HUES6 (cell line): ENCODE measurements around the gene NAPA.

Experiments
- H3K27ac ChIP-seq: 2 replicates; pipeline ENCODE4 v1.7.0; 2013; ENCODE audit warnings: low read depth, mild to moderate bottlenecking, low read length, inconsistent platforms
- H3K27me3 ChIP-seq: 2 replicates; pipeline ENCODE4 v1.6.1; 2013; ENCODE audit warnings: low read length; ENCODE audit not compliant: control insufficient read depth, insufficient read depth
- H3K36me3 ChIP-seq: 2 replicates; pipeline ENCODE4 v1.6.1; 2013; ENCODE audit warnings: low read length; ENCODE audit not compliant: control insufficient read depth, insufficient read depth
- H3K4me1 ChIP-seq: 2 replicates; pipeline ENCODE4 v1.6.1; 2013; ENCODE audit warnings: low read length; ENCODE audit not compliant: control insufficient read depth, insufficient read depth
- H3K4me3 ChIP-seq: 2 replicates; pipeline ENCODE4 v1.5.1; 2013; ENCODE audit warnings: low read depth, low read length
- H3K9ac ChIP-seq: one replicate; pipeline ENCODE4 v1.6.1; 2013; ENCODE audit warnings: mild to moderate bottlenecking, low read length
- H3K9me3 ChIP-seq: 2 replicates; pipeline ENCODE4 v1.6.1; 2013; ENCODE audit warnings: low read depth, low read length; ENCODE audit not compliant: control insufficient read depth, insufficient read depth

The NAPA gene

GRCh38 chr19:47510516-47511127, 4.2 kb downstream of the NAPA start:
- Histone ChIP-seq H3K9ac (no peak overlapping the region), H3K27me3 (no peaks in the 10 kb centered on the region), H3K4me3 (no peak overlapping the region), H3K4me1 (peaks cover 9% of the 10 kb centered on the region; the same call in 1 of the 2 replicates), H3K27ac (no peak overlapping the region), H3K36me3 (0 out of 2 replicates have a peak, but pooled peaks cover 2% of the 10 kb centered on the region), H3K9me3 (no peaks in the 10 kb centered on the region)

- H3K9me3 ChIP-seq, result no peaks in the 10 kb centered on the region
- no peak overlapping the region for H3K9ac ChIP-seq
- H3K27ac ChIP-seq, result no peak overlapping the region
Measured at GRCh38 chr19:47509973-47510372, 4.9 kb downstream of the NAPA start.

GRCh38 chr19:47509170-47509847, 5.6 kb downstream of the NAPA start:
- H3K4me1 ChIP-seq, result peaks cover 9% of the 10 kb centered on the region; the same call in 1 of the 2 replicates
- 0 out of 2 replicates have a peak, but pooled peaks cover 2% of the 10 kb centered on the region for H3K36me3 ChIP-seq
- no peaks in the 10 kb centered on the region for H3K27me3 ChIP-seq
- H3K4me3 ChIP-seq, result no peak overlapping the region
- H3K9ac ChIP-seq, result no peak overlapping the region
- H3K9me3 ChIP-seq, result no peaks in the 10 kb centered on the region
- H3K27ac ChIP-seq, result no peak overlapping the region

More at GRCh38 chr19:47509973-47510372, 4.9 kb downstream of the NAPA start:
- Histone ChIP-seq H3K36me3 (0 out of 2 replicates have a peak, but pooled peaks cover 2% of the 10 kb centered on the region), H3K4me1 (peaks cover 9% of the 10 kb centered on the region; the same call in 1 of the 2 replicates), H3K27me3 (no peaks in the 10 kb centered on the region), H3K4me3 (no peak overlapping the region)

- Histone ChIP-seq H3K36me3 (peaks cover 6% of the 10 kb centered on the region; the same call in 1 of the 2 replicates), H3K4me1 (peaks cover 9% of the 10 kb centered on the region; the same call in 1 of the 2 replicates), H3K27me3 (no peaks in the 10 kb centered on the region), H3K27ac (no peak overlapping the region), H3K4me3 (no peak overlapping the region), H3K9ac (no peak overlapping the region), H3K9me3 (no peaks in the 10 kb centered on the region)
Measured at GRCh38 chr19:47508721-47509120, 6.1 kb downstream of the NAPA start.

GRCh38 chr19:47507924-47508553, 6.8 kb downstream of the NAPA start:
- H3K4me3 ChIP-seq, result no peak overlapping the region
- H3K9ac ChIP-seq, result no peak overlapping the region
- no peaks in the 10 kb centered on the region for H3K27me3 ChIP-seq
- no peaks in the 10 kb centered on the region for H3K9me3 ChIP-seq
- H3K27ac ChIP-seq, result no peak overlapping the region
- peaks cover 13% of the 10 kb centered on the region; the same call in 1 of the 2 replicates for H3K36me3 ChIP-seq
- peaks cover 9% of the 10 kb centered on the region; the same call in 1 of the 2 replicates for H3K4me1 ChIP-seq

- Histone ChIP-seq H3K27ac (no peak overlapping the region), H3K36me3 (peaks cover 21% of the 10 kb centered on the region; the same call in 1 of the 2 replicates), H3K4me3 (no peak overlapping the region), H3K4me1 (peaks cover 9% of the 10 kb centered on the region; the same call in 1 of the 2 replicates), H3K27me3 (no peaks in the 10 kb centered on the region), H3K9me3 (no peaks in the 10 kb centered on the region), H3K9ac (no peak overlapping the region)
Measured at GRCh38 chr19:47507012-47507411, 7.9 kb downstream of the NAPA start.

- H3K4me3 ChIP-seq, result no peak overlapping the region
- no peaks in the 10 kb centered on the region for H3K27me3 ChIP-seq
- no peak overlapping the region for H3K27ac ChIP-seq
- H3K9ac ChIP-seq, result no peak overlapping the region
- peaks cover 9% of the 10 kb centered on the region; the same call in 1 of the 2 replicates for H3K4me1 ChIP-seq
- H3K9me3 ChIP-seq, result no peaks in the 10 kb centered on the region
- H3K36me3 ChIP-seq, result peaks cover 21% of the 10 kb centered on the region
Measured at GRCh38 chr19:47506459-47506858, 8.4 kb downstream of the NAPA start.

- Histone ChIP-seq H3K27ac (no peak overlapping the region), H3K9ac (no peak overlapping the region), H3K36me3 (peaks cover 25% of the 10 kb centered on the region), H3K4me3 (no peak overlapping the region), H3K4me1 (peaks cover 11% of the 10 kb centered on the region), H3K9me3 (no peaks in the 10 kb centered on the region), H3K27me3 (no peaks in the 10 kb centered on the region)
Measured at GRCh38 chr19:47505506-47505905, 9.4 kb downstream of the NAPA start.

GRCh38 chr19:47503826-47504150, 11.1 kb downstream of the NAPA start:
- no peak overlapping the region for H3K27ac ChIP-seq
- H3K4me3 ChIP-seq, result no peak overlapping the region
- no peaks in the 10 kb centered on the region for H3K9me3 ChIP-seq
- H3K4me1 ChIP-seq, result peaks cover 17% of the 10 kb centered on the region
- H3K36me3 ChIP-seq, result peaks cover 29% of the 10 kb centered on the region
- H3K27me3 ChIP-seq, result no peaks in the 10 kb centered on the region
- H3K9ac ChIP-seq, result no peak overlapping the region

- Histone ChIP-seq H3K36me3 (peaks cover 30% of the 10 kb centered on the region), H3K27me3 (no peaks in the 10 kb centered on the region), H3K4me1 (peaks cover 13% of the 10 kb centered on the region), H3K9ac (no peak overlapping the region), H3K9me3 (no peaks in the 10 kb centered on the region), H3K4me3 (no peak overlapping the region), H3K27ac (no peak overlapping the region)
Measured at GRCh38 chr19:47503130-47503825, 11.6 kb downstream of the NAPA start.
